Astrocyte (in vitro differentiated cells and primary cell): ENCODE data around the gene IL1RAPL2.

Experiments used
- EZH2 ChIP-seq: IDR thresholded peaks from 2 replicates; pipeline ENCODE4 v1.6.1; 2012; ENCODE audit warnings: mild to moderate bottlenecking, low read length, inconsistent platforms; ENCODE audit not compliant: insufficient read depth
- TF ChIP-seq, protein P1 (sequence below): IDR thresholded peaks from 2 replicates; pipeline ENCODE4 v1.5.1; 2011; ENCODE audit warnings: low read depth, mild to moderate bottlenecking, inconsistent platforms, low read length, moderate library complexity; ENCODE audit not compliant: insufficient read depth

GRCh38 chrX:105608745-105609144 lies 1042.7 kb downstream of the IL1RAPL2 start:
- TF ChIP-seq, protein P1, sequence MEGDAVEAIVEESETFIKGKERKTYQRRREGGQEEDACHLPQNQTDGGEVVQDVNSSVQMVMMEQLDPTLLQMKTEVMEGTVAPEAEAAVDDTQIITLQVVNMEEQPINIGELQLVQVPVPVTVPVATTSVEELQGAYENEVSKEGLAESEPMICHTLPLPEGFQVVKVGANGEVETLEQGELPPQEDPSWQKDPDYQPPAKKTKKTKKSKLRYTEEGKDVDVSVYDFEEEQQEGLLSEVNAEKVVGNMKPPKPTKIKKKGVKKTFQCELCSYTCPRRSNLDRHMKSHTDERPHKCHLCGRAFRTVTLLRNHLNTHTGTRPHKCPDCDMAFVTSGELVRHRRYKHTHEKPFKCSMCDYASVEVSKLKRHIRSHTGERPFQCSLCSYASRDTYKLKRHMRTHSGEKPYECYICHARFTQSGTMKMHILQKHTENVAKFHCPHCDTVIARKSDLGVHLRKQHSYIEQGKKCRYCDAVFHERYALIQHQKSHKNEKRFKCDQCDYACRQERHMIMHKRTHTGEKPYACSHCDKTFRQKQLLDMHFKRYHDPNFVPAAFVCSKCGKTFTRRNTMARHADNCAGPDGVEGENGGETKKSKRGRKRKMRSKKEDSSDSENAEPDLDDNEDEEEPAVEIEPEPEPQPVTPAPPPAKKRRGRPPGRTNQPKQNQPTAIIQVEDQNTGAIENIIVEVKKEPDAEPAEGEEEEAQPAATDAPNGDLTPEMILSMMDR: no peak
- TF ChIP-seq EZH2: no peak
